ENCODE results near the gene PACSIN2.

Gene PACSIN2

DNA sequence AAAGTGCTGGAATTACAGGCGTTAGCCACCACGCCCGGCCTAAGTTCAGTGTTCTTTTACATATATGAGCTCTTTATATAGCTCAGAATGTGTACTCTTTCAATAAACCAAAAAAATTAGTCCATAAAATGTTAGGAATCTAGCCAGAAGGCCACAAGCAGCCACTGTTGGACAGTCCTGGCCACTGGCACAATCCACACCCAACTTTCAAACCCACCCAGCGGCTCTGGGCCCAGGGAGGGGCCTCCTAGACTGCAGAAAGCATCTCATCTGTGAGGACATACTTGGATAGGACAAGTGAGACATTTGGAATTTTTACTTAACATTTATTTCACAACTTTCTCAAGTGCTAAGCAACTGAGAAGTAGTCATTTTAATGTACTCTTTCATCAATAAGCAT is 6.4 kb downstream of the PACSIN2 start:
- Histone ChIP-seq H3K27ac (ENCODE audit: low read depth, low read length) (no peak overlapping the region), H3K9me2 (replicated peaks; ENCODE audit: control insufficient read depth, low read length) (no peaks in the 10 kb centered on the region), H3K36me3 (ENCODE audit: control insufficient read depth, low read length) (peaks cover 4% of the 10 kb centered on the region; the same call in 1 of the 2 replicates), H3K4me1 (ENCODE audit: control insufficient read depth, low read length) (peaks cover 23% of the 10 kb centered on the region), H4K20me1 (ENCODE audit: control insufficient read depth, insufficient read depth, low read depth, low read length) (peaks cover 14% of the 10 kb centered on the region; the same call in 1 of the 2 replicates), H3K79me2 (ENCODE audit: control insufficient read depth, low read length) (peaks cover 100% of the 10 kb centered on the region), H3K9me3 (ENCODE audit: control insufficient read depth, insufficient read depth, low read length) (no peaks in the 10 kb centered on the region), H3K4me2 (ENCODE audit: low read length) (no peak overlapping the region), H3K27me3 (ENCODE audit: control insufficient read depth, low read length) (no peaks in the 10 kb centered on the region), H3F3A (ENCODE audit: control insufficient read depth, insufficient read depth) (no peaks in the 10 kb centered on the region), H3K4me3 (ENCODE audit: low read length) (no peak overlapping the region)
- TF ChIP-seq, protein P1, sequence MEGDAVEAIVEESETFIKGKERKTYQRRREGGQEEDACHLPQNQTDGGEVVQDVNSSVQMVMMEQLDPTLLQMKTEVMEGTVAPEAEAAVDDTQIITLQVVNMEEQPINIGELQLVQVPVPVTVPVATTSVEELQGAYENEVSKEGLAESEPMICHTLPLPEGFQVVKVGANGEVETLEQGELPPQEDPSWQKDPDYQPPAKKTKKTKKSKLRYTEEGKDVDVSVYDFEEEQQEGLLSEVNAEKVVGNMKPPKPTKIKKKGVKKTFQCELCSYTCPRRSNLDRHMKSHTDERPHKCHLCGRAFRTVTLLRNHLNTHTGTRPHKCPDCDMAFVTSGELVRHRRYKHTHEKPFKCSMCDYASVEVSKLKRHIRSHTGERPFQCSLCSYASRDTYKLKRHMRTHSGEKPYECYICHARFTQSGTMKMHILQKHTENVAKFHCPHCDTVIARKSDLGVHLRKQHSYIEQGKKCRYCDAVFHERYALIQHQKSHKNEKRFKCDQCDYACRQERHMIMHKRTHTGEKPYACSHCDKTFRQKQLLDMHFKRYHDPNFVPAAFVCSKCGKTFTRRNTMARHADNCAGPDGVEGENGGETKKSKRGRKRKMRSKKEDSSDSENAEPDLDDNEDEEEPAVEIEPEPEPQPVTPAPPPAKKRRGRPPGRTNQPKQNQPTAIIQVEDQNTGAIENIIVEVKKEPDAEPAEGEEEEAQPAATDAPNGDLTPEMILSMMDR (IDR thresholded peaks at IDR 0.05; ENCODE audit: low read depth, low read length, poor library complexity, severe bottlenecking): no peak
- no peak for TF ChIP-seq EZH2phosphoT487 (IDR thresholded peaks at IDR 0.05; ENCODE audit: borderline replicate concordance, low read length)

- Histone ChIP-seq H3K9me3 (ENCODE audit: control insufficient read depth, insufficient read depth, low read length) (no peaks in the 10 kb centered on the region), H3K4me2 (ENCODE audit: low read length) (no peak overlapping the region), H4K20me1 (ENCODE audit: control insufficient read depth, insufficient read depth, low read depth, low read length) (peaks cover 10% of the 10 kb centered on the region; the same call in 1 of the 2 replicates), H3K4me3 (ENCODE audit: low read length) (no peak overlapping the region), H3K27ac (ENCODE audit: low read depth, low read length) (no peak overlapping the region), H3K9me2 (replicated peaks; ENCODE audit: control insufficient read depth, low read length) (no peaks in the 10 kb centered on the region), H3K4me1 (ENCODE audit: control insufficient read depth, low read length) (peaks cover 18% of the 10 kb centered on the region), H3K27me3 (ENCODE audit: control insufficient read depth, low read length) (no peaks in the 10 kb centered on the region), H3K36me3 (ENCODE audit: control insufficient read depth, low read length) (peaks cover 4% of the 10 kb centered on the region; the same call in 1 of the 2 replicates), H3F3A (ENCODE audit: control insufficient read depth, insufficient read depth) (no peaks in the 10 kb centered on the region), H3K79me2 (ENCODE audit: control insufficient read depth, low read length) (peaks cover 100% of the 10 kb centered on the region)
- no peak for TF ChIP-seq EZH2phosphoT487 (IDR thresholded peaks at IDR 0.05; ENCODE audit: borderline replicate concordance, low read length)
- TF ChIP-seq, protein P1 (IDR thresholded peaks at IDR 0.05; ENCODE audit: low read depth, low read length, poor library complexity, severe bottlenecking): no peak
Measured at GRCh38 chr22:43007519-43008102, 7.3 kb downstream of the PACSIN2 start.

DNA sequence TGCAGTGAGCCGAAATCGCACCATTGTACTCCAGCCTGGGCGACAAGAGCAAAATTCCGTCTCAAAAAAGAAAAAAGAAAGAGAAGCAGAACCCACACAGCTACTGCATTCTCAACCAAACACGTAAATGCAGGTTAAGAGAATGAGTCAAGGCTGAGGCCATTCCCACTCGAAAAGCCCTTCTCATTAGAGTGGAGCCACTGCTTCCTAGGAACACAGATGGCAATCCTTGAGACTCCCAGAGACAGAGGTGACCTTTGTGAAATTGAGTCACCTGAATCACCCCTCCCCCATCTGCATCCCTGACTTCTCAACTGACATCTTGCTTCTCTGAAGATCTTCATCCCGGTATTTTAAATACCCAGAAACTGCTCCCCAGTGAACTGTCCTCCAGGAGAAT is 8.2 kb downstream of the PACSIN2 start:
- peaks cover 4% of the 10 kb centered on the region; the same call in 1 of the 2 replicates for H3K36me3 ChIP-seq (ENCODE audit: control insufficient read depth, low read length)
- H3K4me2 ChIP-seq (ENCODE audit: low read length): no peak overlapping the region
- H4K20me1 ChIP-seq (ENCODE audit: control insufficient read depth, insufficient read depth, low read depth, low read length): peaks cover 16% of the 10 kb centered on the region; the same call in 1 of the 2 replicates
- no peak for TF ChIP-seq EZH2phosphoT487 (IDR thresholded peaks at IDR 0.05; ENCODE audit: borderline replicate concordance, low read length)
- TF ChIP-seq, protein P1 (IDR thresholded peaks at IDR 0.05; ENCODE audit: low read depth, low read length, poor library complexity, severe bottlenecking): no peak
- H3K27ac ChIP-seq (ENCODE audit: low read depth, low read length): no peak overlapping the region
- H3K4me3 ChIP-seq (ENCODE audit: low read length): no peak overlapping the region
- H3K4me1 ChIP-seq (ENCODE audit: control insufficient read depth, low read length): peaks cover 18% of the 10 kb centered on the region
- H3K9me3 ChIP-seq (ENCODE audit: control insufficient read depth, insufficient read depth, low read length): no peaks in the 10 kb centered on the region
- H3K79me2 ChIP-seq (ENCODE audit: control insufficient read depth, low read length): peaks cover 100% of the 10 kb centered on the region
- H3F3A ChIP-seq (ENCODE audit: control insufficient read depth, insufficient read depth): no peaks in the 10 kb centered on the region
- no peaks in the 10 kb centered on the region for H3K9me2 ChIP-seq (replicated peaks; ENCODE audit: control insufficient read depth, low read length)
- no peaks in the 10 kb centered on the region for H3K27me3 ChIP-seq (ENCODE audit: control insufficient read depth, low read length)

Data from DOHH2 (cell line).